Measurements from ENCODE around the gene SCRN2. TPM values are rescaled to one million over a fixed set of nuclear protein-coding genes. Genes with fewer than 3 reads are reported as not detected.
A peak's percentile ranks its signal among the peaks of the same experiment; 100 is the strongest.

Gene SCRN2
- total and polyA plus RNA-seq, 2 of the 13 experiments (the other 11 are each of a cell fraction or from before 2014, with no cell fraction given) = 21.7 to 29.5 TPM

DNA sequence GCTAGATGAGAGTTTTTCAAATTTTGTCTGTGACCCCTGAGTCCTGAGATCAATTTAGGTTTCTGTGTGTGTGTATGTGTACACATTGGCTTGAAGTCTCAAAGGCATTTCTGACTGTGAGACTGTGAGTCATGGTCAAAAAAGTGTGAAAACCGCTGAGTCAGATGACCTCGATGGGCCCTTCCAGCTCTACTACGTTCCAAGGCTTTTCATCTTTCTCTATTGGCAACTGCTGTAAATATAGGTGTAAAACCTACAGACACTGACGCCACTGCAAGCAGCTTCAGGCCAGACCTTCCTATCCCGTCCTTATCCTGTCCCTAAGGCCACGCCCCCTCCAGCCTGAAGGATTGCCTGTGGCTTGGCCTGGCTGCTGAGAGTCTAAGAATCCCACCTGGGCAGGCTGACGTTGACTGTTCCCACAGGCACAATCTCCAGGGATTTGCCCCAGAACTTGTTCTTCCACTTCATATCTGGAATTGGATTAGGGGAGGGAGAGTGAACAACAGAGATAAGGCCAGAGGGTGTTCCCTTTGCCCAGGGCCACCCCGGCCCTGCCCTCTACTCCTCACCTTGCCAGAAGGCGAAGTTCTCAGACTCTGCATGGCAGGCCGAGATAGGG is 30.8 kb downstream of the SCRN2 start (continued):
- TF ChIP-seq ZBTB44 (CRISPR knock-in tag; IDR thresholded peaks at IDR 0.05) = no peak
- TF ChIP-seq, protein P1, sequence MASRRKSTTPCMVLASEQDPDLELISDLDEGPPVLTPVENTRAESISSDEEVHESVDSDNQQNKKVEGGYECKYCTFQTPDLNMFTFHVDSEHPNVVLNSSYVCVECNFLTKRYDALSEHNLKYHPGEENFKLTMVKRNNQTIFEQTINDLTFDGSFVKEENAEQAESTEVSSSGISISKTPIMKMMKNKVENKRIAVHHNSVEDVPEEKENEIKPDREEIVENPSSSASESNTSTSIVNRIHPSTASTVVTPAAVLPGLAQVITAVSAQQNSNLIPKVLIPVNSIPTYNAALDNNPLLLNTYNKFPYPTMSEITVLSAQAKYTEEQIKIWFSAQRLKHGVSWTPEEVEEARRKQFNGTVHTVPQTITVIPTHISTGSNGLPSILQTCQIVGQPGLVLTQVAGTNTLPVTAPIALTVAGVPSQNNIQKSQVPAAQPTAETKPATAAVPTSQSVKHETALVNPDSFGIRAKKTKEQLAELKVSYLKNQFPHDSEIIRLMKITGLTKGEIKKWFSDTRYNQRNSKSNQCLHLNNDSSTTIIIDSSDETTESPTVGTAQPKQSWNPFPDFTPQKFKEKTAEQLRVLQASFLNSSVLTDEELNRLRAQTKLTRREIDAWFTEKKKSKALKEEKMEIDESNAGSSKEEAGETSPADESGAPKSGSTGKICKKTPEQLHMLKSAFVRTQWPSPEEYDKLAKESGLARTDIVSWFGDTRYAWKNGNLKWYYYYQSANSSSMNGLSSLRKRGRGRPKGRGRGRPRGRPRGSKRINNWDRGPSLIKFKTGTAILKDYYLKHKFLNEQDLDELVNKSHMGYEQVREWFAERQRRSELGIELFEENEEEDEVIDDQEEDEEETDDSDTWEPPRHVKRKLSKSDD (CRISPR knock-in tag; IDR thresholded peaks at IDR 0.05; ENCODE audit: low read depth) = no peak
- TF ChIP-seq ZNF770 (CRISPR knock-in tag; IDR thresholded peaks at IDR 0.05) = no peak
- no peak for TF ChIP-seq POLR2AphosphoS2 (IDR thresholded peaks at IDR 0.05; ENCODE audit: low read depth, low read length)
- TF ChIP-seq JUN (CRISPR knock-in tag; IDR thresholded peaks at IDR 0.05) = no peak
- TF ChIP-seq ZFP36L2 (CRISPR knock-in tag; IDR thresholded peaks at IDR 0.05) = no peak
- TF ChIP-seq NFIB (CRISPR knock-in tag; IDR thresholded peaks at IDR 0.05; ENCODE audit: borderline replicate concordance) = no peak
- TF ChIP-seq, protein P2, sequence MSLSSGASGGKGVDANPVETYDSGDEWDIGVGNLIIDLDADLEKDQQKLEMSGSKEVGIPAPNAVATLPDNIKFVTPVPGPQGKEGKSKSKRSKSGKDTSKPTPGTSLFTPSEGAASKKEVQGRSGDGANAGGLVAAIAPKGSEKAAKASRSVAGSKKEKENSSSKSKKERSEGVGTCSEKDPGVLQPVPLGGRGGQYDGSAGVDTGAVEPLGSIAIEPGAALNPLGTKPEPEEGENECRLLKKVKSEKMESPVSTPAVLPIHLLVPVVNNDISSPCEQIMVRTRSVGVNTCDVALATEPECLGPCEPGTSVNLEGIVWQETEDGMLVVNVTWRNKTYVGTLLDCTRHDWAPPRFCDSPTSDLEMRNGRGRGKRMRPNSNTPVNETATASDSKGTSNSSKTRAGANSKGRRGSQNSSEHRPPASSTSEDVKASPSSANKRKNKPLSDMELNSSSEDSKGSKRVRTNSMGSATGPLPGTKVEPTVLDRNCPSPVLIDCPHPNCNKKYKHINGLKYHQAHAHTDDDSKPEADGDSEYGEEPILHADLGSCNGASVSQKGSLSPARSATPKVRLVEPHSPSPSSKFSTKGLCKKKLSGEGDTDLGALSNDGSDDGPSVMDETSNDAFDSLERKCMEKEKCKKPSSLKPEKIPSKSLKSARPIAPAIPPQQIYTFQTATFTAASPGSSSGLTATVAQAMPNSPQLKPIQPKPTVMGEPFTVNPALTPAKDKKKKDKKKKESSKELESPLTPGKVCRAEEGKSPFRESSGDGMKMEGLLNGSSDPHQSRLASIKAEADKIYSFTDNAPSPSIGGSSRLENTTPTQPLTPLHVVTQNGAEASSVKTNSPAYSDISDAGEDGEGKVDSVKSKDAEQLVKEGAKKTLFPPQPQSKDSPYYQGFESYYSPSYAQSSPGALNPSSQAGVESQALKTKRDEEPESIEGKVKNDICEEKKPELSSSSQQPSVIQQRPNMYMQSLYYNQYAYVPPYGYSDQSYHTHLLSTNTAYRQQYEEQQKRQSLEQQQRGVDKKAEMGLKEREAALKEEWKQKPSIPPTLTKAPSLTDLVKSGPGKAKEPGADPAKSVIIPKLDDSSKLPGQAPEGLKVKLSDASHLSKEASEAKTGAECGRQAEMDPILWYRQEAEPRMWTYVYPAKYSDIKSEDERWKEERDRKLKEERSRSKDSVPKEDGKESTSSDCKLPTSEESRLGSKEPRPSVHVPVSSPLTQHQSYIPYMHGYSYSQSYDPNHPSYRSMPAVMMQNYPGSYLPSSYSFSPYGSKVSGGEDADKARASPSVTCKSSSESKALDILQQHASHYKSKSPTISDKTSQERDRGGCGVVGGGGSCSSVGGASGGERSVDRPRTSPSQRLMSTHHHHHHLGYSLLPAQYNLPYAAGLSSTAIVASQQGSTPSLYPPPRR (CRISPR knock-in tag; IDR thresholded peaks at IDR 0.05; ENCODE audit: borderline replicate concordance) = no peak
- TF ChIP-seq ZNF792 (CRISPR knock-in tag; IDR thresholded peaks at IDR 0.05) = no peak
- no peak for TF ChIP-seq SATB2 (CRISPR knock-in tag; IDR thresholded peaks at IDR 0.05)
- peak; percentile 67; the same call in 1 of the 2 replicates for TF ChIP-seq NR2F2 (IDR thresholded peaks at IDR 0.05; ENCODE audit: borderline replicate concordance, low read depth)
- no peak for TF ChIP-seq REST (IDR thresholded peaks at IDR 0.05; ENCODE audit: borderline replicate concordance in 1 of 2, low read depth in 1 of 2, low read length in 2 of 2)
- TF ChIP-seq MEIS1 (CRISPR knock-in tag; IDR thresholded peaks at IDR 0.05; ENCODE audit: borderline replicate concordance) = no peak
- TF ChIP-seq ZNF234 (CRISPR knock-in tag; conservative IDR thresholded peaks at IDR 0.05) = no peak

Measured in HepG2 (cell line).